ENCODE results near the gene SMARCD2.

DNA sequence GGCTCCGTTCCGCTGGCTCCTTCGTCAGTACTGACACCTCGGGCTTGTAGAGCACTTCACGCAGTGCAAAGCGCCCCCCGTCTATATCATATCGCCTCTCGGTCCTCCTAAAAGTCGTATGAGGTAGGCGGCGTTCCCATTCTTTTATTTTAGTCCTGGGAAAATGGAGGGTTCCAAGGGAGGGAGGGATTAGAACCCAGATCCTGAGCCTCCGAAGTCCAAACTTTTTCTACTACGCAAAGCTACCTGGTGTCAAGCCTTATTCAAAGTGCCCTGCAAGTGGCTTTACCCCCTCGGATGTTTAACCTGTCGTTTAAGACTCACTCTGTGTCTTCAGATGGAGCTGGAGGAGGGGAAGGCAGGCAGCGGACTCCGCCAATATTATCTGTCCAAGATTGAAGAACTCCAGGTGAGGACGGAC, 14.7 kb downstream of the SMARCD2 start:
- TF ChIP-seq POLR2AphosphoS5 (IDR thresholded peaks at IDR 0.05) = no peak
- TF ChIP-seq, protein P1, sequence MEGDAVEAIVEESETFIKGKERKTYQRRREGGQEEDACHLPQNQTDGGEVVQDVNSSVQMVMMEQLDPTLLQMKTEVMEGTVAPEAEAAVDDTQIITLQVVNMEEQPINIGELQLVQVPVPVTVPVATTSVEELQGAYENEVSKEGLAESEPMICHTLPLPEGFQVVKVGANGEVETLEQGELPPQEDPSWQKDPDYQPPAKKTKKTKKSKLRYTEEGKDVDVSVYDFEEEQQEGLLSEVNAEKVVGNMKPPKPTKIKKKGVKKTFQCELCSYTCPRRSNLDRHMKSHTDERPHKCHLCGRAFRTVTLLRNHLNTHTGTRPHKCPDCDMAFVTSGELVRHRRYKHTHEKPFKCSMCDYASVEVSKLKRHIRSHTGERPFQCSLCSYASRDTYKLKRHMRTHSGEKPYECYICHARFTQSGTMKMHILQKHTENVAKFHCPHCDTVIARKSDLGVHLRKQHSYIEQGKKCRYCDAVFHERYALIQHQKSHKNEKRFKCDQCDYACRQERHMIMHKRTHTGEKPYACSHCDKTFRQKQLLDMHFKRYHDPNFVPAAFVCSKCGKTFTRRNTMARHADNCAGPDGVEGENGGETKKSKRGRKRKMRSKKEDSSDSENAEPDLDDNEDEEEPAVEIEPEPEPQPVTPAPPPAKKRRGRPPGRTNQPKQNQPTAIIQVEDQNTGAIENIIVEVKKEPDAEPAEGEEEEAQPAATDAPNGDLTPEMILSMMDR (IDR thresholded peaks at IDR 0.05) = no peak
